Measurements from ENCODE around the gene NLRC5. TPM values are rescaled to one million over a fixed set of nuclear protein-coding genes. Genes with fewer than 3 reads are reported as not detected.
"Not testable (repeated sequence)": the region's sequence is repeated elsewhere in the genome, so short reads cannot be mapped to it uniquely, and the experiment has no call there.

NLRC5 gene
- total RNA-seq, 2 donors from 2014 or later, result 239 to 256 TPM

DNA sequence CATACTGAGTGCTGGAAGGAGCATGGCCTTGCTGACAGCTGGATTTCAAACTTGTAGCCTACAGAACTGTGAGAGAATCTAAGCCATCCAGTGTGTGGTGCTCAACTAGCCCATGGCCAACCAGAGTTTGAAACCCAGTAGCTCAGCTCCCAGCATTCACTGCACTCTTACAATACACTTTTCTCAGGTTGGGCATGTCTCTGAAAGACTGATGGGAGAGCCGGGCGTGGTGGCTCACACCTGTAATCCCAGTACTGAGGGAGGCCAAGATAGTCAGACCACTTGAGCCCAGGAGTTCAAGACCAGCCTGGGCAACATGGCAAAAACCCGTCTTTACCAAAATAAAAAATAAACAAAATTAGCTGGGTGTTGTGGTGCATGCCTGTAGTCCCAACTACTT, 106.8 kb downstream of the NLRC5 start:
- Mint-ChIP-seq H3K9me3 (no peaks in the 10 kb centered on the region), H3K36me3 (ENCODE audit: insufficient read depth in 2 of 2) (no peaks in the 10 kb centered on the region), H3K27ac (no peak overlapping the region), H3K4me3 (no peak overlapping the region), H3K27me3 (ENCODE audit: low read depth) (peaks cover 12% of the 10 kb centered on the region), H3K4me1 (ENCODE audit: low read depth) (peaks cover 20% of the 10 kb centered on the region)
- no peak for ATAC-seq (replicated peaks in 1 of 2)
- DNase-seq, result no peak

GRCh38 chr16:57096793-57097192, 107.4 kb downstream of the NLRC5 start:
- ATAC-seq (replicated peaks in 1 of 2), result no peak
- Mint-ChIP-seq H3K27me3 (ENCODE audit: low read depth) (peaks cover 6% of the 10 kb centered on the region), H3K9me3 (no peaks in the 10 kb centered on the region), H3K27ac (no peak overlapping the region), H3K4me3 (no peak overlapping the region), H3K36me3 (ENCODE audit: insufficient read depth in 2 of 2) (no peaks in the 10 kb centered on the region), H3K4me1 (ENCODE audit: low read depth) (peaks cover 14% of the 10 kb centered on the region)
- no peak for DNase-seq

DNA sequence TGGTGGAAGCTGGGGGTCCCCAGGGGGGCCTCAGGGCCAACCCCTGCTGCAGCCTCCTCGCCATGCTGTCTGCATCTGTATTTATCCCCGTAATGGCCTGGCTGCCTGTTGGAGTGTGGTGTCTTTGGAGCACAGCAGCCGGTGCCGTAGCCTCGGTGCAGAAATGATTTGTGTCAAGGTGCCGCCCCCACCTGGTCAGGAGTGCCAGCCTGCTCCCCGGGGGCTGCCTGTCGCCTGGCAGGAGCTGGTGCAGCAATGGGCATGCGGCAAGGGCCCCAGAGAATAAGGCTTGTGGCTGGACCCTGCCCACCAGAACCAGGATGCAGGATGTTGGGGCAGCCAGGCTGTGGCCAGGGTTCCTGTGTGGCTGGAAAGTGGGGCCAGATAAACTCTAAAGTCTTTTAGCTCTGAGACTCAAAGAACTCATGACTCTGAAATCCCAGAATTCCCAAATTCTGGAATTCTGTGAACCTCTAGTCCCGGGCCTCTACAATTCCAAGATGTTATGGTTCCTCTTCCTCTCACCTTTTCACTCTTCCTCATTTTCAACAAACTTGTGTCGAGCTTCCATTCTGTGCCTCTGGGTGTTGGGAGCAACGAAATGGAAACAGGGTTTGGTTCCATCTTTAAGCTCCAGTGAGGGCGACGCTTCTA, 109.0 kb downstream of the NLRC5 start:
- Mint-ChIP-seq H3K36me3 (ENCODE audit: insufficient read depth in 2 of 2) (no peaks in the 10 kb centered on the region), H3K4me1 (ENCODE audit: low read depth) (peaks cover 13% of the 10 kb centered on the region), H3K9me3 (no peaks in the 10 kb centered on the region), H3K27me3 (ENCODE audit: low read depth) (peaks cover 4% of the 10 kb centered on the region), H3K4me3 (no peak overlapping the region), H3K27ac (no peak overlapping the region)
- no peak for DNase-seq
- no peak for ATAC-seq (replicated peaks in 1 of 2)

DNA sequence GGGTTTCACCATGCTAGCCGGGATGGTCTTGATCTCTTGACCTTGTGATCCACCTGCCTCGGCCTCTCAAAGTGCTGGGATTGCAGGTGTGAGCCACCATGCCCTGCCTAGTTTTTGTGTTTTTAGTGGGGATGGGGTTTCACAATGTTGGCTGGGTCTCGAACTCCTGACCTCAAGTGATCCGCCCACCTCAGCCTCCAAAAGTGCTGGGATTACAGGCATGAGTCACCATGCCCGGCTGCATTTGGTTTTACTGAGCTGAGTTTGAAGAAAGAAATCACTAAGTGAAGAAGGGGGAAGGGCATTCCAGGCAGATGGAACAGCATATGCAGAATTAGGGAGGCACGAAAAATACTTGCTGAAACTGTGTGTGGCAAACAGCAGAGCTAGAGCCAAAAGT, 110.6 kb downstream of the NLRC5 start:
- DNase-seq; H3K9me3 Mint-ChIP-seq; H3K27ac Mint-ChIP-seq; H3K36me3 Mint-ChIP-seq (ENCODE audit: insufficient read depth in 2 of 2); H3K27me3 Mint-ChIP-seq (ENCODE audit: low read depth); H3K4me3 Mint-ChIP-seq; ATAC-seq (replicated peaks in 1 of 2): not testable (repeated sequence)
- peaks cover 20% of the 10 kb centered on the region for H3K4me1 Mint-ChIP-seq (ENCODE audit: low read depth)

DNA sequence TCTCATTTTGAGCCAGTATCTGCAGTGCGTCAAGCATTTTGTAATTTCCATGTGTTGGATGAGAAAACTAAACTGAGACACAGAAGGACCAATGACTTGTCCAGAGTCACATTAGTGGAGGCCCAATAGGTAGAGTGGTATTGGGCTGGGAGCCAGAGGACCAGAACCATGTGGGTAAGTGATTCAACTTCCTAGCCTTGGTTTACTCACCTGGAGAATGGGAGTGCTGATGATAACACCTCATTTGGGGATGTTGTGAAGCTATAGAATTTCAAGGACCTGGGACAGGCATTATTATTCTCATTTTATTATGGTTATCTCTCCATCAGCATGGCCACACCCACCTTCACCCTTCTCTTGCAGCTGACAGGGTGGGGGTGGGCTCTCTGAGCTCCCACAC, 111.1 kb downstream of the NLRC5 start:
- Mint-ChIP-seq H3K4me1 (ENCODE audit: low read depth) (peaks cover 23% of the 10 kb centered on the region), H3K9me3 (no peaks in the 10 kb centered on the region), H3K27ac (no peak overlapping the region), H3K4me3 (no peak overlapping the region), H3K27me3 (ENCODE audit: low read depth) (no peaks in the 10 kb centered on the region), H3K36me3 (ENCODE audit: insufficient read depth in 2 of 2) (no peaks in the 10 kb centered on the region)
- no peak for ATAC-seq (replicated peaks in 1 of 2)
- DNase-seq, result no peak

DNA sequence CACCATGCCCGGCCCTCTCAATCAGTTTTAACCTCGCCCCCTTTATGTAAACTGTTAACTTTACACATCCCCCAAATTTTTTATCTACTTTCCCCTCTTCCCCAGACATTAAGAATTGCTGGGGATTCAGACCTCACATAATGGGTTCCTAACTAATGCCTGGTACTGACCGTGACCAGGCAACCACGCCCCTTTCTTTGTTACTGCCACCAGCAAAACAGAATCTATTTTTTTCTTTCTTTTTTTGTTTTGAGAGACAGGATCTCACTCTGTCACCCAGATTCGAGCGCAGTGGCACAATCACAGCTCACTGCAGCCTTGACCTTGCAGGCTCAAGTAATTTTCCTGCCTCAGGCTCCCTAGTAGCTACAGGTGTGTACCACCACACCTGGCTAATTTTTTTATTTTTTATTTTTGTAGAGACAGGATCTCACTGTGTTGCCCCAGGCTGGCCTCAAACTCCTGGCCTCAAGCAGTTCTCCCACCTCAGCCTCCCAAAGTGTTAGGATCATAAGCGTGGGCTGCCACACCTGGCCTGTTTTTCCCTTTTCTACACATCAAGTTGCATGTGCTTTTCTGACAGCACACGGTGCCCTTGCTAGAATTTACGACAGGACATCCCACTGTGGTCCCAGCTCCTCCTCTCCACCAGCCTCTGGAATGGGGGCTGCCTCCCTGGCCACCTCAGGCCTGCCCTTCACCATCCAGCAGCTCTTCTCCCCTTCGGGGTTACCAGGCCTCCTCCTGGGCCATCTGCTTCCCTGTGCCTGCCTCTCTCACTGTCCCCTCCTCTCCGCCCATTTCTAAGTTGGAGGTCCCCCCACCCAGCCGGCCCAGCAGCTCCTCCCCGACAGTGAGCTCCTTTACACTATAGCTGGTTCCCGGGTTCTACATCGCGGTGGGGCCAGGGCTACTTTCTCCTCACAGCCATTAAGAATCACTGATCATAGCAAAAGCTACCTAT, 113.8 kb downstream of the NLRC5 start:
- no peaks in the 10 kb centered on the region for H3K36me3 Mint-ChIP-seq (ENCODE audit: insufficient read depth in 2 of 2)
- peaks cover 23% of the 10 kb centered on the region for H3K4me1 Mint-ChIP-seq (ENCODE audit: low read depth)
- DNase-seq (no peak), ATAC-seq (replicated peaks in 1 of 2) (no peak)
- H3K27ac Mint-ChIP-seq, result peak overlapping the region; percentile 52
- no peaks in the 10 kb centered on the region for H3K27me3 Mint-ChIP-seq (ENCODE audit: low read depth)
- H3K9me3 Mint-ChIP-seq, result no peaks in the 10 kb centered on the region
- H3K4me3 Mint-ChIP-seq, result no peak overlapping the region

- no peak overlapping the region for H3K4me3 Mint-ChIP-seq
- peak in 1 of 2 donors; percentile 24 for DNase-seq
- ATAC-seq (replicated peaks in 1 of 2), result peak in 1 of 2 donors; percentile 70
- peaks cover 23% of the 10 kb centered on the region for H3K4me1 Mint-ChIP-seq (ENCODE audit: low read depth)
- H3K27me3 Mint-ChIP-seq (ENCODE audit: low read depth), result no peaks in the 10 kb centered on the region
- H3K9me3 Mint-ChIP-seq, result no peaks in the 10 kb centered on the region
- H3K27ac Mint-ChIP-seq, result peak overlapping the region; percentile 4
- no peaks in the 10 kb centered on the region for H3K36me3 Mint-ChIP-seq (ENCODE audit: insufficient read depth in 2 of 2)
These were observed 115.3 kb downstream of the NLRC5 start for GRCh38 chr16:57104706-57105105.

- no peak for ATAC-seq (replicated peaks in 1 of 2)
These were observed 115.8 kb downstream of the NLRC5 start for GRCh38 chr16:57105184-57105583.

GRCh38 chr16:57106767-57107166, 117.4 kb downstream of the NLRC5 start:
- Mint-ChIP-seq H3K4me1 (ENCODE audit: low read depth) (peaks cover 10% of the 10 kb centered on the region), H3K27ac (no peak overlapping the region), H3K9me3 (no peaks in the 10 kb centered on the region), H3K36me3 (ENCODE audit: insufficient read depth in 2 of 2) (no peaks in the 10 kb centered on the region), H3K4me3 (no peak overlapping the region), H3K27me3 (ENCODE audit: low read depth) (no peaks in the 10 kb centered on the region)
- ATAC-seq (replicated peaks in 1 of 2) (no peak), DNase-seq (no peak)

More at GRCh38 chr16:57105184-57105583, 115.8 kb downstream of the NLRC5 start:
- Mint-ChIP-seq H3K9me3 (no peaks in the 10 kb centered on the region), H3K27me3 (ENCODE audit: low read depth) (no peaks in the 10 kb centered on the region), H3K36me3 (ENCODE audit: insufficient read depth in 2 of 2) (no peaks in the 10 kb centered on the region), H3K4me1 (ENCODE audit: low read depth) (peaks cover 18% of the 10 kb centered on the region), H3K4me3 (no peak overlapping the region), H3K27ac (no peak overlapping the region)
- no peak for DNase-seq

DNA sequence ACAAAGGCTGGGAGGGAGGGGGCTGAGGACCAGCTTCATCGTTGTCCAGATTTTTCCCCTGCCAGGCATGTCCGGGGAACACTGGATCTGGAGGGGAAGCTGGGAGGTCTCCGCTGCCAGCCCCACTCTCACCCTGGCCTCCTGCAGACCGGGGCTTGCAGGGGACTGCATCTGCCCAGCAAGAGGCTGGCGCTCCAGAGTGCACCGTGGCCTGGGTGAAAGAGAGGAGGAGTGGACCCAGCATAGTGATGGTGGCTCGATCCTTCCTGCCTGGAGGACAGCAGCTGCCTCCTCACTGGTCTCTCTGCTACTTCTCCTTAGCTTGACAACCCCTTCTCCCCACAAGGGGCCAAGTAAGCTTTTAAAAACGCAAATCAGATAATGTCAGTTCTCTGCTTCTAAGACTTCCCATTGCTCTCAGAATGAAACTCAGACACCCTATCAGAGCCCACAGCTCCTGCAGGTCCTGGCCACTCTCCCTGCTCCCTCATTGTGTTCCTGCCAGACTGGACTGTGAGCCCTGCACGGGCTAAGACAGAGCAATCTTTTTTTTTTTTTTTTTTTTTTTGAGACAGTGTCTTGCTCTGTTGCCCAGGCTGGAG, 118.1 kb downstream of the NLRC5 start:
- ATAC-seq (replicated peaks in 1 of 2) (no peak), DNase-seq (no peak)
- Mint-ChIP-seq H3K4me1 (ENCODE audit: low read depth) (peaks cover 10% of the 10 kb centered on the region), H3K27ac (no peak overlapping the region), H3K9me3 (no peaks in the 10 kb centered on the region), H3K36me3 (ENCODE audit: insufficient read depth in 2 of 2) (no peaks in the 10 kb centered on the region), H3K27me3 (ENCODE audit: low read depth) (no peaks in the 10 kb centered on the region), H3K4me3 (no peak overlapping the region)

DNA sequence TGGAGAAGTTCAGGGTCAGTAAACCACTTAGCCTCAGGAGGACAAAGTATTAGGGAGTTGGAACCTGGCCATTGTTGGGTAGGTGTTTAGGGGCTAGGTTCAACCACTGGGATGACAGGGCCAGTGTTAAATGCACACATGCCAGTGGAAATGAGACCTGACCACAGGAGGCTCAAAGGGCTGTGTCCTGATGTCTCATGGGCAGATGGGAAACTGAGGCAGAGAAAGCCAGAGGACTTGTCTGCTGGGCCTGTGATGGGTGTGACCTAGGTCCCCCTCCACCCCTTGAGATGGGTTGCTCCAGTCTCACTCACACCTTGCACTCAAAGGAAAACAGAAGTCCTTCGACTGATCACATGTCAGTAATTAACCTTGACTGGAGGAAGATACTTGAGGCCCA, 119.1 kb downstream of the NLRC5 start:
- ATAC-seq (replicated peaks in 1 of 2) (no peak), DNase-seq (no peak)
- Mint-ChIP-seq H3K27ac (no peak overlapping the region), H3K4me3 (no peak overlapping the region), H3K36me3 (ENCODE audit: insufficient read depth in 2 of 2) (no peaks in the 10 kb centered on the region), H3K9me3 (no peaks in the 10 kb centered on the region), H3K4me1 (ENCODE audit: low read depth) (peaks cover 10% of the 10 kb centered on the region), H3K27me3 (ENCODE audit: low read depth) (no peaks in the 10 kb centered on the region)

GRCh38 chr16:57109259-57110105, 120.1 kb downstream of the NLRC5 start:
- not testable (repeated sequence) for H3K4me3 Mint-ChIP-seq; DNase-seq; ATAC-seq (replicated peaks in 1 of 2); H3K9me3 Mint-ChIP-seq; H3K27ac Mint-ChIP-seq; H3K36me3 Mint-ChIP-seq (ENCODE audit: insufficient read depth in 2 of 2); H3K27me3 Mint-ChIP-seq (ENCODE audit: low read depth); H3K4me1 Mint-ChIP-seq (ENCODE audit: low read depth)
